ENCODE data around the gene EIF5B.
A peak's percentile ranks its signal among the peaks of the same experiment; 100 is the strongest.

The EIF5B gene

DNA sequence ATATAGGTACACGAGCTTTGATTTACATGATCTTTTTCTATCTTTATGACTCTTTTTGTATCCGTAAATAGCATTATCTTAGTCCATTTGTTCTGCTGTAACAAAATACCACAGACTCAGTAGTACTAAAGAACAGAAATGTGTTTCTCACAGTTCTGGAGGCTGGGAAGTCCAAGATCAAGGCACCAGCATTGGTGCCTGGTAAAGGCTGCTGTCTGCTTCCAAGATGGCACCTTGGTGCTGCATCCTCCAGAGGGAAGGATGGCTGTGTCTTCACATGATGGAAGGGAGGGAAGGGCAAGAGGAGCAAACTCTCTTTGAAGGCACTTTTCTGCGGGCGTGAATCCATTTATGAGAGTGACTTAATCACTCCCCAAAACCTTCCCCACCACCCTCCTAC is 36.0 kb downstream of the EIF5B start:
- DNase-seq (ENCODE audit: low read depth): no peak

DNA sequence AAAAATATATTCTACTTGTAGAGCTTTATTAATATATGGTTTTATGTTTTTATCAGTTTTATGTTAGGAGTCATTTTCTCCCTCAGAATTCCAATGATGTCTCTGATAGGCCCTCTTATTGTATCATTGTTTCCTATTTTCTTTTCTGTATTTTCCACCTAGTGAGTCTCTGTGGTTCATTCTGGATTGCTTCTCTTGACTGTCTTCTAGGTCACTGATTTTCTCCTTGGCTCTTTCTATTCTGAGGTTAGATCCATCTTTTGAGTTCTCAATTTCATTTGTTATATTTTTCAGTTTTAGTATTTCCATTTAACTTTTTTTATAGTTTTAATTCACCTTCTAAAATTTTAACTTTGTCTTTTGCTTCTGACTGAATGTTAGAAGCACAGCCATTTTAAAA is 37.6 kb downstream of the EIF5B start:
- no peak for DNase-seq (ENCODE audit: low read depth)

DNA sequence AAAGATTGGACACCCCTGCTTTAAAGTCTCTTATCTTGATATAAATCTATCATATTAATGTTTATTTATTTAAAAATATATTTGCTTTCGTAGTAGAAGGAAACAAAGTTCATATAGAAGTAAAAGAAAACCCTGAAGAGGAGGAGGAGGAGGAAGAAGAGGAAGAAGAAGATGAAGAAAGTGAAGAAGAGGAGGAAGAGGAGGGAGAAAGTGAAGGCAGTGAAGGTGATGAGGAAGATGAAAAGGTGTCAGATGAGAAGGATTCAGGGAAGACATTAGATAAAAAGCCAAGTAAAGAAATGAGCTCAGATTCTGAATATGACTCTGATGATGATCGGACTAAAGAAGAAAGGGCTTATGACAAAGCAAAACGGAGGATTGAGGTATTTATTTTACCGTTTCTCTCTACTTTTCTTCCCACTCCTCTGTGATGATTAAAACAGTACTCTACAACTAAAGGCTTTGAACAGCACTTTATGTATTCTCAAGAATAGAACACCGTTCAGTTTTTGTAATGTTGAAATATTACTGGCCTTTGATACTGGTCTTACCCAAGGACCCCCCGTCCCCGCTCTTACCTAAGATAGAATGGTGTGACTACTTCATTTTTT is 39.2 kb downstream of the EIF5B start:
- DNase-seq (ENCODE audit: low read depth): no peak

DNA sequence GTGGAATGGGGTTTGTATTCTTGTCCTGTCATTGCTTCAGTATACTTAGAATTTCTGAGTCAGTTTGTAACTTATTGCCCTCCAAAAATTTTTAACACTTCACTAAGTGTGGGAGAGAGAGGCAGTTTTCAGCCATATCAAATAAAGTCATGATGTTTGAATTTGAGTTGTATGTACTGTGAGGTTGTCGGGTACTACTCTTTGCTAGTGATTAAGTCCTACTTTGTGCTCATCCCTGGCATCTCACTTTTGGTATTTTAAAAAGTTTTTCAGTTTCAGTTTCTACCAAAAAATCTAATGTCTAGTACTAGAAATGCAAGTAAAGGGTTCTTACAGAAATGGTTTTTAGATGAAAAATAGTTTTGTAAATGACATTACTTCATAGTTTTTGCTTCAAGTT is 40.7 kb downstream of the EIF5B start:
- DNase-seq (ENCODE audit: low read depth): no peak

DNA sequence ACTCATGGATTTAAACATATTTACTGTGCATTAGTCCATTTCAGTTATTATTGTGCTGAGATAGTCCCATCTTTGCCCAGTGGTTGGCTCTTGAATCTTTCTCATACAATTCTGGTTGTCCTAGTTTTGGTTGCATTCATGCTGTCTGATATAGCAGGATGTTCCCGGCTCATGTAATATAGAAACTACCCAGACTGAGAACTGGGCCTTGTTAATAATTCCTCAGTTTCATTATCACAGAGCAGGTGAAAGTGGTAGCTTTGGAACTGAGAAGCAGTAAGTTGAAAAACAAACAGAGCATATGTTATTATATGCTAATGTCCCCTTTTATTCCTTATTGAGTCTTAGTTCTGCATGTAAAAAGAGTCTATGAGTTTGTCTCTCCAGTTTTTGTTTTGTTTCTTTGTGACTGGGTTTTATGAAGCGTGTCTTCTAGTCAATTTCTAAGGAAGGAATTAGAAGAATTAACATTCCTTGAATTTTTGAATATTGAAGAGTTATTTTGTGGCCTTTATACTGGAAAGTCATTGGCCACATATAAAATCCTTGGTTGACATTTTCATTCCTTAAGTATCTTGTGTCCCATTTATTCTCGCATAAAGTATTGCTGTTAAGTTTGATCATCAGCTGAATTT is 43.3 kb downstream of the EIF5B start:
- no peak for DNase-seq (ENCODE audit: low read depth)

DNA sequence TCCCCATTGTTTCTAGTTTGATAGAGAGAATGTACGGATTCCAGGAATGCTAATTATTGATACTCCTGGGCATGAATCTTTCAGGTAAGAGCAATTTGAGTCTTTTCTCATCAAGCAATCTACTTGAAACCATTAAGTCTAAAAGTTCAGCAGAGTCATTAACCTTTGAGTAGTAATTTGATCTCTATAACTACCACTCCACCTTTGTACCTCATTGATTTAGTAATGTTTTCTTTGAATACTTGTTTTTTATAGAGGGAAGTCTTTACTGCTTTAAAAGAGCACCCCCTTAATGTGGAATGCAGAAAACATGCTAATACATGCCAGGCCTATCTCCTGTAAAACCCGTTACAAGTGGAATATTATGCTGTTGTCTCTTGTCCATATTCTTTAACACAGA is 45.0 kb downstream of the EIF5B start:
- no peak for DNase-seq (ENCODE audit: low read depth)

DNA sequence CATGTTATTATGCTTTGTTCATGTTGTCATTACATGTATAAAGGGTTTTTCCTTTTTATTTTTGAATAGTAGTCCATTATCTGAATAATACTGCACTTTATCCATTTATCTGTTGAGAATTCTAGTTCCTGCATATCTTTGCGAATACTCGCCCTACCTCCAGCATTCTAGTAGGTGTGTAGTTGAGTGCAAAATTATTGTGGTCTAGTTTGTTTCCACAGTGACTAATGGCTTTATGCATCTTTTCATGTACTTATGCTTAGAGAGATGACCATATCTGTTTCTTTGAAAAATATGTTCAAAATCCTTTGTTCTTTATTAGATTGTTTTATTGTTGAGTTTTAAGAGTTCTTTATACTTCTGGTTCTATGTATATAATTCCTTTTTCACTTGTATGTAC is 48.8 kb downstream of the EIF5B start:
- peak; percentile 6 for DNase-seq (ENCODE audit: low read depth)

DNA sequence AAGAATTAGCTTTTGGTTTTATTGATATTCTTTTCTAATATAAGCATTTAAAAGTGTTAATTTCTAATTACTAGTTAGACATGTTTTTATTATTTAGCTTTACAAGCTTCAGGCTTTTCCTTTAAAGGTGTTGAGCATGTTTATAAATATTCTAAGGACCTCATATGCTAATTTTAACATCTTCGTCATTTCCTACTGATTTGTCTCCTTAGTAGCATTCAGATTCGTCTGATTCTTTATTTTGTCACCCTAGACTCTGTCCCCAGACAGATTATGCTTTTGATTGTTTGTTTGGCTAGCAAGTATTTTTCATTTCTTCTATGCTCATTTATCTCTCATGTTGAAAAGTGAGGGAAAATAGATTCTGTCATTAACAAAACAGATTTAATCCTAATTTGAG is 51.7 kb downstream of the EIF5B start:
- no peak for DNase-seq (ENCODE audit: low read depth)

DNA sequence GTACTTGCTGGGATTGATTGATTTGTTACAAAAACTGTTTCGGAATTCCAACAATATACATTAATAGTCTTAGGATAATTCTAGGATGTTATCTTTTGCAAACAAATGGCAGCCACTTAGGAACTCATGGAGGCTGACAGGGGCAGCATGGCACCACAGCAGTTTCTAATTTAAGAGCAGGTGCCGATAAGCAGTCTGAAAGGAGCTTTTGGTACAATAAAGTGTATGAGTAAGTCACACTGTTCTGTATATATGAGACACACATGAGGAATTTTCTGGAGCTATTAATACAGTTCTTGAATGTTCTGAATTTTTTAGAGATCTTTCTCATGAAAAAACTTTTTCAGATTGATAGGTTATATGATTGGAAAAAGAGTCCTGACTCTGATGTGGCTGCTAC is 52.2 kb downstream of the EIF5B start:
- DNase-seq (ENCODE audit: low read depth): peak; percentile 23

DNA sequence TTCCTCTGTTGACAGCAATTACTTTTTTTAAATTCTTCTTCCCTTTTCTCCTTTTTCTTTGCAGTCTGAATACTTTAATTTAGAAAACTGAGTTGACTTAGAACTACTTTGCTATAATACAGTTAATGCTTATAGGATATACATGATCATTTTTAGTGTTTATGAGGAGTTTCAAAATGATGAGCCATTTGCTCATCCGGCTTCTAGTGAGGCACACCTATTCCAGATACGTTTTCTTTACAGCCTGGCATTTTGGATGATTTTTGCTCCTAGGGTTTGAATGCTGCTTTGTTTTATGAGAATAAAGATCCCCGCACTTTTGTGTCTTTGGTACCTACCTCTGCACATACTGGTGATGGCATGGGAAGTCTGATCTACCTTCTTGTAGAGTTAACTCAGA is 52.8 kb downstream of the EIF5B start:
- DNase-seq (ENCODE audit: low read depth): no peak

DNA sequence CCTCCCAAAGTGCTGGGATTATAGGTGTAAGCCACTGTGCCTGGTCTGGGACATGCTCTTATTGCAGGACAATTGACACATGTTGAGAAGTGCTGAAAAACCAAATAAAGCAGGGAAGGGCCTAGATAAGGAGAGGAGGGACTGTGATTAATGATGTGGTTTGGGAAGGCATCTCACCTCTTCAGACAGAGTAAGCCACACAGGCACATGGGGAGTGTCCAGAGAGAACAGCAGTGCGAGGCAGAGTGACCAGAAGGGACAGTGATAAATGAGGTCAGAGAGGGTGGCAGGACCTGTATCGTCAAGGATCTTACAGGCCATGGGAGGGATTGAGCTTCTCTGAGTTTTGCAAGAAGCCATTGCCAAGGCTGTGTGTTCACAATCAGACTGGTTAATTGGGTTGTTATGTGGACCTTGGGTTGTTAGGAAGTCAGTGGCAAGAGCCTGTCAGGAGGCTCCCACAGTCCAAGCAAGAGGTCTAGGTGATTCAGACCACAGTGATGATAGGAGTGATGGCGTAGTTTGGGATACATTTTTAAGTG is 58.5 kb downstream of the EIF5B start:
- DNase-seq (ENCODE audit: low read depth): peak; percentile 62

DNA sequence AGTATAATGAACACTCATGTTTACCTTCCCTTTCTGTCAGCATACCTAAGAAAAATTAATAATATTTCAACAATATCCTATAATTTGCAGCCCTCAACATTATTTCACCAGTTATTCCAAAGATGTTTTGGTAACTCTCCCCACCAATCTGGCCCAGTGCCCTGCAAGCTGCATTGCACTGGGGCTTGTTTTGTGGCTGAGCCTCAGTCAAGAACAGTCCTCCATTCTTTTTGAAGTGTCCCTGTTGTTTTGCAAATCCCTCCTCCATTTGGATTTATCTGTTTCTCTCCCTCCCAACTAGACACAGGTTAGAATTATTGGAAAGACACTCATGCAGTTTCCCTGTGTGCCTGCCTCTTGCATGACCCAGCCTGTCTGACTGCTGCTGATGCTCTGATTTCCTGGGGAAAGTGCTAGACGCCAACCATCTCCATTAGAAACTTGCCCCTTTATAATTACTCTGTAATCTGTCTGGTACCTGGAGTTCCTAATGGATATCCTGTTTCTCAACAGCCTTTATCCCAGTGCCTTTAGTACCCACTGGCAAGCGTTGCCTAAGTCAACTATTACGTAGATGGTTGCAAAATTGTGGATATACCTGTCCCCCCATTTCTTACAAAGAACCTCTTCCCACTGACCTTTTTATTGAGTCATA is 60.2 kb downstream of the EIF5B start:
- no peak for DNase-seq (ENCODE audit: low read depth)

DNA sequence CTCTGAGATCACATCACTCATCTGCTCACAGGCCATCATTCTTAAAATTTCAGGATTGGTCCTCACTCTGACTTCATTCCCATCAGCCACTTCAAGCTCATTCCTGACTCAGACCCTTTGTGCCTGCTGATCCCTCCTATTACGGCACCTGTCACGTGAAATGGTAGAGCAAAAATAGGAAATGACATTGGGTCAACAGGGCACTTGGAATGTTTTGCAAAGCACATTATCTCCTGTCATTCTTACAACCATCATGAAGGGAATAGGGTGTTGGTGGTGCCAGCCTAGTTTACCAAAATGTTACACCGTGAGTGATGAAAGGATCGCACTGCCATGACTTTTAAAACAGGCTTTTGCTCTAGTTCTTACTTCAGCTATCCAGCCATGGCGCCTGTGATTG is 61.1 kb downstream of the EIF5B start:
- no peak for DNase-seq (ENCODE audit: low read depth)

DNA sequence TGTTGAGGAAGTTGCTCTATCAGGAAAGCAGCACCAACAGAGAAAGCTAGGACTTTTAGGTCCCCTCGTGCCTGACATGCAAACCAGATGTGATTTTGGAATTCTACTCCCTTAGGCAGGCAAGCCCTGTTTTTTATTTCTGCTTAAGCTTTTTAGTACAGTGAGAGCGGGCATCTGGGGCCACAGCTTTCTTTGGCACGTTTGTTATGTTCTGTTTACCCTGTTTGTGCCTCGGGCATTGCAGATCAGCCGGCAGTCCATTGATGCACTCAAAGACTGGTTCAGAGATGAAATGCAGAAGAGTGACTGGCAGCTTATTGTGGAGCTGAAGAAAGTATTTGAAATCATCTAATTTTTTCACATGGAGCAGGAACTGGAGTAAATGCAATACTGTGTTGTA is 61.9 kb downstream of the EIF5B start:
- no peak for DNase-seq (ENCODE audit: low read depth)

DNA sequence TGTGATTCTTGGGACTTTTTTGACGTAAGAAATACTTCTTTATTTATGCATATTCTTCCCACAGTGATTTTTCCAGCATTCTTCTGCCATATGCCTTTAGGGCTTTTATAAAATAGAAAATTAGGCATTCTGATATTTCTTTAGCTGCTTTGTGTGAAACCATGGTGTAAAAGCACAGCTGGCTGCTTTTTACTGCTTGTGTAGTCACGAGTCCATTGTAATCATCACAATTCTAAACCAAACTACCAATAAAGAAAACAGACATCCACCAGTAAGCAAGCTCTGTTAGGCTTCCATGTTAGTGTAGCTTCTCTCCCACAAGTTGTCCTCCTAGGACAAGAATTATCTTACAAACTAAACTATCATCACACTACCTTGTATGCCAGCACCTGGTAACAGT is 62.6 kb downstream of the EIF5B start:
- no peak for DNase-seq (ENCODE audit: low read depth)

DNA sequence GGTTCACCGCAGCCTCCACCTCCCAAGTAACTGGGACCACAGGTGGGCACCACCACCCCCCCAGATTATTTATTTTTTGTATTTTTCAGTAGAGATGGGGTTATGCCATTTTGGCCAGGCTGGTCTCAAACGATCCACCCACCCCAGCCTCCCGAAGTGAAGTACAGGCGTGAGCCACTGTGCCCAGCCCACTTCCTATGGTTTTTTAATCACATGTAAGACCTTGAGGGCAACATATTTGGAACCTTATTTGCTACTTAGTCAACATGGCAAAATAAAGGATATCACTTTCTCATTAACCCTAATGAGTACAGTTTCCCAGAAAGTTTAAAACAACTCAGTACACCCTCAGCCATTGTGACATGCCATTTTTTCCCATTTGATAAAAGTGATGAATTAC is 64.7 kb downstream of the EIF5B start:
- DNase-seq (ENCODE audit: low read depth): no peak

DNA sequence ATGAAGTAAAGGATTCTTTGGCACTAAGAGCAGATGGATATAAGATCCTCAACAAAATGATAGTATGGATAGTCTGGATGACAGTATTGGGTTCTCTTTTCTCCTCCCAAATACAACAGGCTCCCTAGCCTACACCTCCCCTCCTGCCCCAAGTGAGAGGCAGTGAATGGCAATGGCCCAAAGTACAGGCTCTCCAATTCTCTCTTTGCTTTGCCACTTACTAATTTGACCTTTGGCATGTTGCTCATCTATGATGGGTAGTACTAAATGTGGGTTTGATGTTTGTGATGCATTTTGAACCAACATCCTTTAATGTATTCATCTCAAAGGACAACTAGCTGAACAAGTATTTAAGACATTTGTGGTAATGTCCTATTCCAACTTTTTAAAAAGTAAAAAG is 65.9 kb downstream of the EIF5B start:
- no peak for DNase-seq (ENCODE audit: low read depth)

DNA sequence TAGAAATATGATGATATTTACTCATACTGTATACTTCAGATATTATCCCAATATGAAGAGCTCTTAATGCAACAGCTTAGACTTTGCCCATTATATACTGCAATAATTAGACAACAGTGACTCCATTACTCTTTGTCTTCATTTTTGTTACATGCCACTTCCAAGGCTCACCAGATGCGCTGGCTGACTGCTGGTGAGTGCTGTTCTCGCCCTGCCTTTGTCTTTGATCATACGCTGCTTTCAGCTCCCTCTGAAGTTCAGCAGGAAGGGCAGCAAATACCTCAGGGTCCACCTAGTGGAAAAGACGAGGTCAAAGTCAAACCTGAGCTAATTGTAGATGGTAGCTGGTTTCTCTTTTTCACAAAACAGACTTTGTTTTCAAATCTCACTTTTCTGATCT is 66.3 kb downstream of the EIF5B start:
- DNase-seq (ENCODE audit: low read depth): no peak

DNA sequence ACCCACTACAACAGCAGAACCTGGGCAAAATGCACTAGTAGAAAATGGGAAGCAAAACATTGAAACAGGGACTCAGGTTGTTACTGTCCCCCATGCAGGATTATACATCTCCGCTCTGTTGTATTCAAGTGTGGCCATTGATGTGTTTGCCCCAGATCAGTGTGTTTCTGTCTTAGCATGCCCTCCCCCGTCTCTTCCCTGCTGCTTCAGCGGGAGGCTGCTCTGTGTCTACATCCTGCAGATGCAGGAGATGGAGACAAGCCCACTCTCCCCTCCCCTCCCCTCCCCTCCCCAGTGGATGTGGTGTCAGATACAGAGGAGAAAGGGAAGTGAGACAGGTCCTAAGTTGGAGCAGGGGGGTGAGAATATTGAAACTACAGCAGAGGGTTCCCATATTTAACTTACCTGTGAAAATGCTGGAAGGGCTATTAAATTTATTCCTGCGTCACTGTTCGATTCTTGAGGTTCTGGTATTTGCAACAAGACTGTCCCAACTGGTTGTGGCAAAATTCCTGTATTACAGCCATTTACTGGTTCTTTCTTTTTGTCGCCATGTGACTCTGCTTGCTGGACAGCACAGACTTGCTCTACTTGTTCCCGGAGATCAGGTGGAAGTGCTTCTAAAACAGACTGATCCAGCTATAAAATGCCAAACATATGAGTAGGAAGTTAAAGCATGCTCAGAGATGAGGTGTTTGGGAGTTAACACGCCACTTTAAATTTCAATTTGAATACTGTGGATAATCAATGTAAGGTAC is 67.0 kb downstream of the EIF5B start:
- DNase-seq (ENCODE audit: low read depth): no peak

DNA sequence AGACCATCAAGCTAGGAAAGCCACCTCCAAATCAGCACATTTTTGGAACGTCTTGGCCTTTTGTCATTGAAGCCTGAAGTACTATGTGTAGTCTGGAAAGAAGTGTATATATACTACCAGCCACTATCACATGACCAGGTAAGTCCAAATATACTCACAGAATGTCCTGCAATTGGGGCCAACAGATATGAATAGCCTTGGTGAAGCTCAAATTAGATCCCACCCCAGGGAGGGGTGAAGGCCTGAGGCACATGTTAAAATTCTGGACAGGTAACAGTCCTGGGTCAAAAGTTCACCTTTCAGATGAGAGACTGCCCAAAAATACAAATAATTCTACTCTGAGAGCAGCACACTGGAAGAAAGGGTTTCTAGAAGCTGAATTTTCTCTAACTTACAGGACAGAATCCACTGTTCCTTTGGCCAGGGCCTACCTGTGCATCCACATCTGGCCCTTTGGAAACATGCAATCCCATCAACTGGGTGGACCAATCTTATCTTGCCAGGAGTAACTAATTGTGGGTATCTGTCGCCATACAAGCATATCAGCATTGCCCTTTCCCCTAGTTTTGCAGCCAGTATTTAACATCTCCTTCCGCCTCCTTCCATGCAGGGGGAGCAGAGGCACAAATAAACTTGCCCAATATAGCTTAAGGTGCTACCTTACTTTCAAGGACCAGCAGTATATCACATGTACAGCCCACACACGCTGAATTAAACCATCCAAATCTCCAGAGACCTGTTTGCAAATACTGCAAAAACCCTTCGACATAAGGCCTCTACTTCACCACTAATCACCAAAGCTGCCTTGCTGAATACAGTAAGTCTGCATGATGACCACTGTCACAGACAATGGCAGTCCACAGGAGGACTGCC is 67.8 kb downstream of the EIF5B start:
- no peak for DNase-seq (ENCODE audit: low read depth)

DNA sequence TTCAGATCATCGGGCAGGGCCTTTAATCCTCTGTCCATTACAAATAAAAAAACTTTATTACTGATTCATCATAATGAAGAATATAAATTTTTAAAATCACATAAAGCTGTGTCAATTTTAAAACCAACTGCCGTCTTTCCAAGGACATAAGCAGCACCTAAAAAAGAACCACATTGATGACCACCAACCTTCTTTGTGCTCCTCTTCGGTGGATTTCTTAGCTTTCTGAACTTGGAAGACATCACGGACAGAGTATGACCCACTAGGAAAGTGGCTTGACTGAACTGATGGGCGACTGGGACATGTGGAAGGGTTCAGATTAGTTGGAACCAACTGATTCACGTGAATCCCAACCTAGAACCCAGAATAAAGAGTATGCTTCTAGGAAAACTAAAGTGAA is 68.9 kb downstream of the EIF5B start:
- DNase-seq (ENCODE audit: low read depth): no peak

DNA sequence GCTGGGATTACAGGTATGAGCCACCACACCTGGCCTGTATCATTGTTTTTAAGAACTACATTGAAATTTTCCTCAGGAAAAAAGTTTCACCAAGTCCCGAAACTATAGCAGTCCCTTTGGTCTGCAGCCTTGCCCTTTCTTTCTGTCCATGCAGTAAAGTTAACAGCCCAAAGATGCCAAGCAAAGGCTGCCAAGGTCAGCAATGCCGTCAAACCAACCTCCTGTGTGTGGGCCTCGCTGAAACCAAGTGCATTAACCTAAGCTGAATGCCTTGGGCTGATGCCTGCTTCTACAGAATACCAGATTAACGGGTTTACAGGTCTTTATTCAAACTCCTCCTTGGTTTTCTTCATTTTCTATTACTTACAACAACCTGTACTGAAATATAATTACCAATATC is 73.1 kb downstream of the EIF5B start:
- no peak for DNase-seq (ENCODE audit: low read depth)

All from amniotic epithelial cell (primary cell).